CD4-positive, alpha-beta T cell treated with Interferon gamma for 1 hour (primary cell): ENCODE results near the gene AHNAK2.

ENCODE experiments used
- DNase-seq: peaks from one replicate; pipeline ENCODE4 v3.0.0-alpha.2; 2020

Gene AHNAK2

GRCh38 chr14:104936361-104937155 is 41.6 kb downstream of the AHNAK2 start:
- no peak for DNase-seq

DNA sequence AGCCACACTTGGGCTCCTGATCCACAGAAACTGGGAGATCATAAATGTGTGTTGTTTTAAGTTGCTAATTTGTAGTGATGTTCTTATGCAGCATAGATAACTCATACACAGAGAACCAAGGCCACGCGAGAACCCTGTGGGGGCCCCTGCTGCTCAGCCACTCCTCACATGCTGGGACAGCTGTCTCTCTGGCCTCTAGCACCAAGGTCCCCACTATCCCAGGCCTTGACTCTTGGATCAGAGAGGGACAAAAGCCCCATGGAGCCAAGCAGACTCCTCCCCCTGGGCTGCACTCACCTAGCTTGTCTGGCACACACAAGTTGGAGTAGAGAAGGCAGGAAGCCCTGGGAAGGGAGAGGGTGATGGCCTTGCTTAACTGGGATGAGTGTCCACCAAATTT is 42.2 kb downstream of the AHNAK2 start:
- no peak for DNase-seq

- no peak for DNase-seq
Measured at GRCh38 chr14:104935026-104935650, 43.0 kb downstream of the AHNAK2 start.

- DNase-seq, result no peak
Measured at GRCh38 chr14:104933746-104934733, 44.1 kb downstream of the AHNAK2 start.

GRCh38 chr14:104932676-104933631 is 45.2 kb downstream of the AHNAK2 start:
- DNase-seq, result peak; percentile 76

GRCh38 chr14:104931771-104932675 is 46.2 kb downstream of the AHNAK2 start:
- DNase-seq, result no peak

DNA sequence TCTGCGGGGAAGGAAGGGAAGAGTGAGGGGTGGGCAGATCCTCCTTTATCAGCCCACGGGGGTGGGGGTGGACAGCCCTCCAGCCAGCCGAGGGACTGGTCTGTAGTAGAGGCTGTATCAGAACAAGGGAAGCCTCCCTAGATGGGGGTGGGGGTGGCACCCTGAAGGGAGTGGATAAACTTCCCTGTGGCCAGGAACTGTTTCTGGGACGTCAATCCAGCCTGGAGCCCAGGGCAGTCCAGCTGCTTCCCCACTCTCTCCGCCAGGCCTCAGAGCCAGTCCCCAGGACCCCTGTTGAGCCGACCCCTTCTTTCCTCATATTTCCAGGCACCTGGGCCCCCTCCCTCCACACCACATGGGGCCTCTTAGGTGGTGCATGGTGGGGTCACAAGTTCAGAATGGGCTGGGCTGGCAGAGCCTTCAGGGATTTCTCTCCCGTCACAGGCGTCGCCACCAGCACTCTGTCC is 46.8 kb downstream of the AHNAK2 start:
- no peak for DNase-seq

DNA sequence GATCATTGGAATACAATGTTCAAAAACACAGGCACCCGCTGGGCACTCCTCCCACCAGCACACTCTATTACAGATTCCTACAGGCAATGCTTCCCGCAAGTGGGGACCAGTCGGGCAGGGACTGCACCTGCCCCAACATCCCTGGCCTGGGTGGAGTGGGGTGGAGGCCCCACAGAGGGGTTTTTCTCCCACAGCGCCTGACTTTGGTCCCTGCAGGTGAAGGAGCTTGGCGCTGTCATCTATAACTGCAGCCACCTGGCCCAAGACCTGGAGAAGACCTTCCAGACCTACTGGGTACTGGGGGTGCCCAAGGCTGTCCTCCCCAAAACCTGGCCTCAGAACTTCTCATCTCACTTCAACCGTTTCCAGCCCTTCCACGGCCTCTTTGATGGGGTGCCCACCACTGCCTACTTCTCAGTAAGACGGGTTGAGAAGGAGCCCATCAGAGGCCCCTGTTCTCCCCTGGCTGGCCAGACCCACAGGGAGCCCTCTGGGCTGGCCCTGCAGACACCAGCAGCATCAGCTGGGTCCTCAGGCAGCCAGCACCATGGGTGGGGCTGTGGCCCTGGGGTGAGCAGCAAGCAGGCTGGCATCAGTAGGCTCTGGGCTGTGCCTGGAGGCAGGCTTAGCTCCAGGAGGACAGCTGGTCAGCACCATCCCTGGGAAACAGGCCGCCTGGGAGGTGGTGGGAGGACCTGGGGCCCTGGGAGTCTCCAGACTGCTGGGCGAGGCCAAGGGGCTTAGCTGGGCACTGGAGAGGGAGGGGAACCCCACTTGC is 47.5 kb downstream of the AHNAK2 start:
- DNase-seq, result no peak

DNA sequence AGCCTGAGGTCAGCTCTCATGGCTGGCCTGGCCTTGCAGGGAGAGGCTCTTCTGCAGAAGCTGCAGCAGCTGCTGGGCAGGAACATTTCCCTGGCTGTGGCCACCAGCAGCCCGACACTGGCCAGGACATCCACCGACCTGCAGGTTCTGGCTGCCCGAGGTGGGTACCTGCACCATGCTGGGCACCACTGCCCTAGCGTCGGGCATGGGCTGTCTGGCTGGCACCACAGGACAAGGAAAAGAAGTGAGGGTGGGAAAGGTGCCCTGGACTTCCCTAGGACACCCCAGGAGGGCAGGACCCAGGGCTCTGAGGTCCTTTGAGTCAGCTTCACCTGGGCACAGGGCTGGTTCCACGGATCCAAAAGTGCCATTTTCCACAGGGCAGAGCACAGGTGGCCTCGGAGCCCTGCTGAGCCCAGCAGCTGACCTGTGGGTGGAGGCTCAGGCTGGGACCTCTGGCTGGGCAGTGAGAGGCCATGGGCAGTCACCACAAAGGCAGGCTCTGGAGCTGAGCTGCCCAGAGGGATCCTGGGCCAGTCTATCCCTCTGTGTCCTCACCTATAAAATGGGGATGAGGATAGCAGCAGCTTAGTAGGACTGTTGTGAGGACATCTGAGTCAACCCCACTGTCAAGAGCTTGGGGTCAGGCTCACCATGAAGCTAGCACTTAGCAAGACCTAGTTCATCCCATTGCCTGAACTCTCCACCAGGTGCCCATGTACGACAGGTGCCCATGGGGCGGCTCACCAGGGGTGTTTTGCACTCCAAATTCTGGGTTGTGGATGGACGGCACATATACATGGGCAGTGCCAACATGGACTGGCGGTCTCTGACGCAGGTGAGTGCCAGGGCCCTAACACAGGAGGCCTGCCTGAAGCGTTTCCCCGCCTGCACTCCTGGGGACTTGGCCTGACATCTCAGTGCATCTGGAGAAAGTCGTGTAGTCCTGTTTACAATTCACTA is 48.6 kb downstream of the AHNAK2 start:
- DNase-seq, result no peak

- no peak for DNase-seq
Measured at GRCh38 chr14:104928391-104929133, 49.6 kb downstream of the AHNAK2 start.

GRCh38 chr14:104927901-104928300 is 50.3 kb downstream of the AHNAK2 start:
- DNase-seq, result no peak

DNA sequence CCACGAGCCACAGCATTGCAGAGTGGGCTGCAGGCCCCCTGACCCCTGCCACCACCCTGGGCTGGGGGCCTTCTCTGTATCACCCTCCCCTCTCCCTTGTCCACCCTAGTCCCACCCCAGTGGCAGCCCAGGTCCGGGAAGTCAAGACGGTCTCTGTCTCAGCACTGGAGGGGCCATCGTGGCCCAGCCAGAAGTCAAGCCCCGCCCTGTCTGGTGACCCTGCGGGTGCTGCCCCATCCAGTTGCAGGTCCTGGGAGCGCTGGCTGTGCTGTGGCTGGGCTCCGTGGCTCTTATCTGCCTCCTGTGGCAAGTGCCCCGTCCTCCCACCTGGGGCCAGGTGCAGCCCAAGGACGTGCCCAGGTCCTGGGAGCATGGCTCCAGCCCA is 50.8 kb downstream of the AHNAK2 start:
- DNase-seq, result no peak

DNA sequence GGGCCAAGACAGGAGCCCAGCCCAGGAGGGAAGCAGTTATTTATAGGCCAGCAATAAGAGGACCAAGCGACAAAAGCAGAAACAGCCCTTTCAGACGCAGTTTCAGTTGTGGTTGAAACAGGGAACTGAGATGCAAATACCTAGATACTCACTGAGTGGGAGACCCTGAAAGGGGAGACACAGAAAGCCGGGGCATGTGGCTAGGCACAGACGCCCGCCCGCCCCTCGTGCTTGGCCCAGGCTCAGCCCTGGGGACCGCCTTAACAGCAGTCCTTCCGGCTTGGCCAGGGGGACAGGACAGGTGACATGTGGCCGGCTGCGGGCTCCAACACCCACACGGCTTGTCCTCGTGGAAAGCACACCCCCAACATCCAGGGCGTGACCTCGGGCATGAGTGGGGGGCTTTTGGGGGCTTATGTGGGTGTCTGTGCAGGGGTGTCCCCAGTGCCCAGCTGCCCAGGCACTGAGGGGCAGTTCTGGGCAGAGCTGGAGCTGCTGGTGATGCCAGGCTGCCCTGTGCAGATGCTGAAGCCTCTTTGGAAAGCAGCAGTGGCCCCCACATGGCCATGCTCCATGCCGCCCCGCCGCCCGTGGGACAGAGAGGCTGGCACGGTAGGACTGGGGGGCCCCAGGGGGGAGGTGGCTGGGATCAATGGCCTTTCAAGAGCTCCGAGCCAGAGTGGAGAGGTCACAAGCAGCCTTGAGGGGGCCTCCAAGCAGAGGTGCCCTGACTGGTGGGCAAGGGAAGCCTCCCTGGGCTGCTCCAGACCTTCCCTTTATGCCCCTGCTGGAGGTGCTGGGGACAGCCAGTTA is 51.3 kb downstream of the AHNAK2 start:
- DNase-seq, result peak; percentile 49

DNA sequence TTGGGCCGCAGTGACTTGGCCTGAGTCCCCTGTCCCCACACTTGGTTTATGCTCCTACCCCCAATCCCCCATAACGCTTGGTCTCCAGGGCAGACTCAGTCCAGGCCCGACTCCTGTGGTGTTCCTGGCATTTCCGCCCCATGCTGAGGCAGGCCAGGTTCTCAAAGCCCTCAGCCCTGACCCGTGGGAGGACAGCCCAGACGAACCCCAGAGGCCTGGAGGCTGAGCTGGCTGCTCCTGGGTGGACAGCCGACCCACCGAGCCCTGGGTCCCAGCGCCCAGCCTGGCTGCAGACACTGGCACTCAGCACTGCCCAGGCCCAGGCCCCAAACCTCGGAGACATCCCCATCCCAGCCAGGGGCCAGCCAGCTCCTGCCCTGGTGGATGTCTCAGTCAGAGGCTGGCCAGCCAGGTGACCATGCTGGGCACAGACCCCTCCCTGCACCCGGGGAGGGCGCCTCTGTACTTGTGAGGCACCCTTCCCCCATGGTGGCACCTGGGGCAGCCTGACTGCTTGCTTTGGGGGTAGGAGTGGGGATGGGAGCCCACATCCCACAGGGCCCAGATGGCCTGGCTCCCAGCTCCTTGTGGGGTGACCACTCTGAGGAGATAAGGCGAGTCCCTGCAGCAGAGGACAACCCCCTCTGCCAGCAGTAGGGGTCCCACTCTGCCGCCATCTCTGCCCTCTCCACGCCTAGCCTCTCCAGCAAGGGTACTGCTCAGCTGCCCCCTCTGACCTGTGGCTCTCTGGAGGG is 52.1 kb downstream of the AHNAK2 start:
- no peak for DNase-seq

DNA sequence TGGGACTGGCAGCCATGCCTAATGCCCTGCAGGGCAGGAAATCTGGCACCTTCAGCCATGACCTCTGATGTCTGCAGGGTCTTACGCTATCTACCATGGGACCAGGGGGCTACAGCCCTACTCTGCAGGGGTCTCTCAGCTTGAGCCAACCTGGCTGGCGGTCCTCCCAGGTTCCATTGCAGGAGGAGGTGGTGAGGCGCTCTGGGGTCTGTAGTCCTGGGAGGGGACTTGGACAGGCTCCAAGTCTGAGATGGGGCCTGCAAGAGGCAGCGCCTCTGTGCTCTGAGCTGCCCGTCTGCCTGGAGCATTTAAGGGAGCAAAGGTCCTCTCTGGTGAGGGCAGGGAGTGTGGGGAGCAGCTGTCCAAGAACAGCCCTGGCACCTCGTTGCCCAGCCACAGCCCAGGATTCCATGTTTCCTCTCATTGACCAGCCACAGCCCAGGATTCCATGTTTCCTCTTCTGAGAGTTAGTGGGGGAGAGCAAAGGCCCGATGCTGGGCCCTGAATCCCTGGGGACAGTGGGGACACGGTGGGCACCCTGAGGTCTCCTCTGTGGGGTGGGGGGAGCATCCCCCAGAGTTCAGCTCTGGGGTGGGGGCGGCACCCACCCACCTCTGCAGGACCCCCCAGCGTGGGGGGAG is 52.8 kb downstream of the AHNAK2 start:
- DNase-seq, result no peak
